ENCODE measurements around the gene BEGAIN.
"Not testable (repeated sequence)": the region's sequence is repeated elsewhere in the genome, so short reads cannot be mapped to it uniquely, and the experiment has no call there.

The BEGAIN gene

DNA sequence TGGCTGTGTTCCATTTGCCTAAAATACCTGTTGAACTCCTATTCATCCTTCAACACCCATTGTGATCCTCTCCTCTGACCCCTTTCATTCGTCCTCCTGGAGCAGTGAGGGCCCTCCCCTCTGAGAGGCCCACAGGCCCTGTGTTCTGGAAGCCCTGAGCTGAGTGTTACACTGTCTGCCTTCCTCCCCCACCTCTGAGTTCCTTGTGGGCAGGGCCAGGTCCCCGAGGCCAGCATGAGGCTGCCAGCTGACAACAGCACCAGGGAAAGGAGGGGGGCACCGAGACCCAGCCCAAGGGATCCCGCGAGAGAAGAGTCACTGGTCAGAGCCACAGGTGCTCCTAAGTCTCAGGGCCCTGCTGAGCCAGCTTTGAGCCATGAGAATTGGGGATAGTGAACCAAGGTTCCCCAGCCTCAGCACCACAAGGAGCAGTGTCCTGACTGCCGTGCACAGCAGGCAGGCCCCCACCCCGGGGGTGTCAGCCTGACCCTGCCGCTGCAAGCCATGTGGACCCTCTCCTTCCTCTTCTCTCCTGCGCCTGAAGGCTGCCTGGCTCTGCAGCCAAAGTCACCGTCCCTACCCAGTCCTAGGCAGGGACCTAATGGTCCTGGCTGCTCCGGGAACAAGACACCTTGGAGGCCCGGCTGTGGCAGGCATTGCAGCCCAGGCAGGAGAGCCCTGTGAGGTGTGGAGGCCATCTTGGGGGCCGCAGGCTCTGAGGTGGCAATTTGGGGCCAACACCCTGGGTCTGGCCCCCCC lies 52.5 kb downstream of the BEGAIN start:
- peak; percentile 24 for DNase-seq

DNA sequence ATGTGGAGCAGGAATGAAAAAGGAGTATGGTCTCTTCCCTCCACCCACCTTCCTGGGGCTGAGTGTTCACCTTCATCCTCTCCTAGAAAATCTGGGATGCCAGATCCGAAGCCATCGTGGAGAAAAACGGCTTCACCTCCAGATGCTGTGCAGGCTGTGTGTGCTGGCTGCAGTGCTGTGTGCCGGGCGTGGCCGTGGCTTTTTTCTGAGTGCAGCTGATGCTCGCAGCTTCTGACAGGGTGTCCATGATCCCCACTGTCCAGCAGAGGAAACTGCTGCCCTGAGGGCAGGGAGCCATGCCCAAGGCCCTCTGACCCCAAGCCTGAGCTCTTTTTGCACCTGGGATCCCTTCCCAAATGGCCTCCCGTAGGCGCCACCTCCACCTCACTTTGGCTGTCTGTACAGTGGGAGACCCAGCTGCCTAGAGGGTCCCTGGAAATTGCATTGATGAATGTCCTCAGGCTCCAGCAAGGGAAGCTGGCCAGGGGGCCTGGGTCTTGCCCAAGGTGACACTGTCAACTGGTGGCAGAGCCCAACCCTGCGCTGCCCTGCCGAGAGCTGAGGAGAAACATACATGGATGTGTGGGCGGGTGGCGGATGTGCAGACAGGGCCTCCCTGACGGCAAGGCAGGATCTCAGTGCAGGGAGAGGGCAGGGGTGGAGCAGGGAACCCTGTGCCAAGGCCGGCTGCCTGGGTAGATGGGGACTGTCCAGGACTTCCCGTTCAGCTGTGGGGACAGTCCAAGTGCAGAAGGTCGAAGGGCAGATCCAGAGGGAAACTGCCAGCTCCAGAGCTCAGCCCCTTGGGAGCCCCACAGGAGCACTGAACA lies 53.3 kb downstream of the BEGAIN start:
- DNase-seq: peak; percentile 37

DNA sequence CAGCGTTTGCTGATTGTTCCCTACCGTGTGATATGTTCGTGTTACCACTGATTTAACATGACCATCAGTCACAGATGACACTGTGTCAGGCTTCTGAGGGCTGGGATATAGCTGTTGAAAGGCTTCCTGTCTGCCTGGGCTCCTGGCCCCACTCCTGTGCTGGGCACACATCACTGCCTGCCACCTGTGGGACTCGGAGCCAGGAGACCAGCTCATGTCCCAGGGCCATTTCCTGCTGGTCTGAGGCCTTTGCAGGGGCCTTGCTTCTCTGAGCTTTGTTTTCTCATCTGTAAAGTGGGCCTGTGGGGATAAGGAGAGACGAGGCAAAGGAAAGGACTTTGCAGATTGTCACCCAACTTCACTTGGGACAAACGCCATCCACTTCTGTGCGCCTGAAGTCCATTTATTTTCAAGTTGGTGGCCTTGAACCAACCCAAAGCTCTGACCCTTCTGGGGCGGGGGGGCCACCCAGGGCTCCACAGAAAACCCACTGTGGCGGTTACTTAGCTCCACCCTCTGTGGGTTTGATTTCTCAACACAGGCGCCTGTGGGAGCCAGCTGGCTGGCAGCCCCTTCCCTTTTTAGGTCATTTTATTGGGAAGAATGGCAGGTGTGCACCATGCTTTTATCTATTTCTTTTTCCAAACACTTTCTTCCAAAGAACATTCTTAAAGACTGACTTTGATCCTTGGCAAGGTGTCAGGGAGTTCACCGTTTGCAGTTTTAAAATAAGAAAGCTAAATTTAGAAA lies 54.1 kb downstream of the BEGAIN start:
- peak; percentile 36 for DNase-seq

DNA sequence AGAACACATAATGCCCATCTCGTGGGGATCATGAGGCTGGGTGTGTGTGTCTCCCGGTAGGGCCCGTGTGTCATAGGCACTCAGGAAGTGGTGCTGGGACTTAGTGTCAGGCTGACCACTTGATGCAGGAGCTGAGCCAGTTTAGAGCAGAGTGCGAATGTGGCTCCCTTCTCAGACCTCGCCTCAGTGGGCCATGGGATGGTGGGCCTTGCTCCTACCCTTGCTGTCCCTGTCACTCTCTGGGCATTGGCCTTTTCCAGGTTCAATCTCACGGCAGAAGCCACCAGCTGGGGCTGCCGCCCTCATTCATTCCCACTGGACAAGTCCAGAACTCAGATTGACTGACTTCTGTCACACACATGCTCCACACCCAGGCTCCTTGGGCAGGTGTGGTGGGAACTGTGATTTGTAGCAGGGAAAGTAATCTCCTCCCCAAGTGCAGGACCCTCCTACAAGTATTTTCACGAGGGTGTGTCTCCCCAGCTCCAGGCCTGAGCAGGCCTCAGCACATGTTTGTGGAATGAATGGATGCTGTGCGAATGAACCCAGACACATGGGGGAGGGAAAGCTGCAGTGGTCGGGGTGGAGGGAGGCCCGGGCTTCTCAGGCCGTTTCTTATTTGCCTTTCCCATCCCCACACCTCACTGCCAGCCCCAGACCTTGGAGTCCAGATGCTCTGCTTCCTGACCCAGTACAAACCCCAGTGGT lies 54.9 kb downstream of the BEGAIN start:
- DNase-seq: peak; percentile 26

DNA sequence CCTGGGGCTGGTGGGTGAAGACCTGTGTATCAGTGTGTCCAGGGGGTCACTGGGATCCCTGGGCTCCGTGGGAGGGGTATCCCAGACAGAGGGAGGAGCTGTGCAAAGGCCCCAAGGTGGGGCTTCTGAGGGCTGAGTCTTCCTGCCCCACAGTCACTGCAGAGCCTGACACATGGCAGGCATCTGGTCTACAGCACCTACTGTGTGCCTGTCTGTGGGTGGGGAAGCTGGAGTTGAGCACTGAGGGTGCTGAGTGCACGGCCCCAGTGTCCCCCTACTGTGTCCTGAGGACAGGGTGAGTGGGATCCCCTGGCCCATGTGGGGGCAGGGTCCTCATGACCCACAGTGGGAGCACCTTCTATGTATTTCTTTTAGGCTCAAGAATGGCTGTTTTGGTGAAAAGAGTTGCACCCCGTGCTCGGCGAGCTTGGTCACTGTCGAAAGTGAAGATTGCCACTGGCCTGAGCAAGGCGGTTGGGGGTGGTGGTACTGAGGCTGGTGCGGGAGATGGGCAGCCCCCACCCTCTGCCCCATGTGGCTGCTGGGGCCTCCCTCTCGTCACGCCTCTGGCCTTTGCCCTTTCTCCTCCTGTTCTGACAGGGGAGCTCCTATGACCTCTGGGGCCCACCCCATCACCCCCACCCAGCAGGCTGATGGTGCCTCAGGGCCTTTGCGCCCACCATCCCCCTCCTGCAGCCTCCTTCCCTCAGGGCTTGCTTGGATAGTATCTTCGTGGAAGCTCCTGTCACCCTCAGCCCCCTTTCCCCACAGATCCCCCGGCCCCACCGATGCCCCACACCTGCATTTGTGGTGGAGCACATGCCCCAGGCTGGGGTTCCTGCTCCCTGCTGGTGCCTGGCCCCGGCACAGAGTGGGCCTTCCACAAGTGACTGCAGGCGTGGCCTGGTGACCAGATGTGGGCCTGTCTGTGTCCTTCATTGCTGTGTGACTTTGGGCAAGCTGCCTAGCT lies 55.8 kb downstream of the BEGAIN start:
- peak; percentile 25 for DNase-seq

DNA sequence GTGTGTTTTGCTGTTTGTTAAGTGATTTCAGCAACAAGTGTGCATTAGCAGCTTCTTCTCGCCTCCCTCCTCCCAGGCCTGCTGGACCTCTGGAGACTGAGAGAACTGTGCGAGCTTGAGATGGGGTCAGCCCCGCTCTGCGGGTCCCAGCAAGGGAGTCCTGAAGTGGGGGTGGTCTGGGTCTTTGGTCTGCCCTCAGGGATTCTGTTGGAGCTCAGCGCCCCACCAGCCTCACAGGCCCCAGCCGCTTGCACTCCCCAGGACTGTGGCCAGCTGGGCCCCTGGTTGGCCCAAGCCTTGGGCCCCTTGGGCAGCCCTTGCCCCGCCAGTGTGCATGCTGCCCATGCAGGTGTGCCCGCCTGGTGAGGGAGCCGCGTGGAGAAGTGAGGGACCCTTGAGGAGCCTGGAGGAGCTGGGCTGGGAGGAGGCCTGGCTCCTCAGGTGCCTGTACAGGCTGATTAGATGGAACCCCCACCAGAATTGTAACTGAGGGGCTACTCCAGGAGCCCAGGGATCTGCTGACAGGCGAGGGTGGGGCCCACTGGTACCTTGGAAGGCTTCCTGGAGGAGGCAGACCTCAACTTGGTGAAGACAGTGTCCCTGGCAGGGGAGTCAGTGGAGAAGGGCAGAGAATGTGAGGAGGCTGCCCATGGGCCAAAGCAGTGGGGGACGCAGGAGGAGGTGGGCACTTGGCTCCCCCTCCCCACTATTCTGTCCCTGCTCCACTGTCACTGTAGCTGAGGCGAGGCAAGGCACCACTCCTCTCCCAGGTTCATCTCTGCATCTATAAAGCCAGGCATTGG lies 56.7 kb downstream of the BEGAIN start:
- DNase-seq: peak; percentile 18

DNA sequence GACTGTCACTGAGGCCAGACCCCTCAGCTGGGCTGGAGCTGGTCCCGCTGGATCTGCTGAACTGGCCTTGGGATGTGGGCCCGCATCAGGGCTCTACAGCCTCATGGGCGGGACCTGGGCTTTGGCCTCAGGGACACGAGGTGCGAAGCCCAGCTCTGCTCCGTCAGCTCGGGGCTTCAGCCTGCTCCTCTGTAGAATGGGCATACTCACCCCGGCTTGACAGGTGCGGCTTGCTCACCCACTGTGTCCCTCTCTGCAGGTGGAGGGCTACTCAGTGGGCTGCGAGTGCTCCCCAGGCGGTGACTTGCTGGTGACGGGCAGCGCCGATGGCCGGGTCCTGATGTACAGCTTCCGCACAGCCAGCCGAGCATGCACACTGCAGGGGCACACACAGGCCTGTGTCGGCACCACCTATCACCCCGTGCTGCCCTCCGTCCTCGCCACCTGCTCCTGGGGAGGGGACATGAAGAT lies 57.6 kb downstream of the BEGAIN start:
- DNase-seq: no peak

DNA sequence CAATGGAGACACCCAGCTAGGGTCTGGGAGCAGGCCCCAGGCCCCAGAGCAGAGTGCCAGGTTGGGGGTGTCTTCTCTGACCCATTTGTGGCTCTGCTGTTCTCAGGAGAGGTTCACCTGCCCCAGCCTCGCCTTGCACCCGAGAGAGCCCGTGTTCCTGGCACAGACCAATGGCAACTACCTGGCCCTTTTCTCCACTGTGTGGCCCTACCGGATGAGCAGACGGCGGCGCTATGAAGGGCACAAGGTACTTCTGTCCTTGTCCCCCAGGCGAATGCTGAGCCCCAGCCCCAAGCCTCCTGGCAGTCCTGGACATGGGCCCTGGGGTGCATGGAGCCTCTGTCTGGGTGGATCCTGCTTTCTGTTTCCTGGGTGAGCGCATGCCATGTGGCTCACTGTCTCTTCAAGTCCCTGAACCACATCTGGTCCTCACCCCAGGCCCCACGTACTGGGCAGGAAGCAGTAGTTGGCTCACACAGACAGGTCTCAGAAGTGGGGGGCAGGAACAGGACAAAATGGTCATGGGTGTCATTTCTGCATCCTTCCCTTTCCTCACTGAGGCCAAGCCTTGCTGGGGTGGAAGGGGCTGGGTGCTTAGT lies 58.2 kb downstream of the BEGAIN start:
- DNase-seq: peak; percentile 19

DNA sequence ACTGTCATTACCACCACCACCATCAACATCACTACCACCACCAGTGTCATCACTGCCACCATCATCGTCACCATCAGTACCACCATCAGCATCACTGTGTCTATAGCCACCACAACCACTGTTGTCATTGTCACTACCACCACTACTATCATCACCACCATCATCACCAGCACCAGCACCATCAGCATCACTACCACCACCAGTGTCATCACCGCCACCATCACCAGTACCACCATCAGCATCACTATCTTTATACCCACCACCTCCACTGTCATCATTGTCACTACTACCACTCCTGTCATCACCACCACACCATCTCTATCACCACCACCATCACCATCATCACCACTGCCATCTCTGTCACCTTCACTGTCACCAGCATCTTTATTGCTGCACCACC lies 60.6 kb downstream of the BEGAIN start:
- no peak for DNase-seq

DNA sequence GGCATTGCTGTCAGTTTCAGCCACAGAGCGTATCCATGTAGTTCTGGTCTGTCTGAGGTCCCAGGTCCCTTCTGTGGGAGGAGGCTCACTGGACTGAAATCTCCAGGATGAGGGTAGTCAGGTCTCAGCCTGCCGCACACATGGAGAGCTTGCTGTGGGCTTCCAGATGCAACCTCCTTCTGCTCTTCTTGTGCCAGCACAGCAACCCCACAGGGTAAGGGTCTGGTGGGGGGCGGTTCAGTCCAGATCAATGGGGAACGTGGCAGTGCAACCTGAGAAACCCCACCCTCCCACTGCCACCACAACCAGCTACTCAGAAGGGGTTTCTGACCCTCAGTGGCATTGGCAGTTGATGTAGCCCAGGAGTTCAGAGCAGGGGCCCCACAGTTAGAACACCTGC lies 61.2 kb downstream of the BEGAIN start:
- no peak for DNase-seq

DNA sequence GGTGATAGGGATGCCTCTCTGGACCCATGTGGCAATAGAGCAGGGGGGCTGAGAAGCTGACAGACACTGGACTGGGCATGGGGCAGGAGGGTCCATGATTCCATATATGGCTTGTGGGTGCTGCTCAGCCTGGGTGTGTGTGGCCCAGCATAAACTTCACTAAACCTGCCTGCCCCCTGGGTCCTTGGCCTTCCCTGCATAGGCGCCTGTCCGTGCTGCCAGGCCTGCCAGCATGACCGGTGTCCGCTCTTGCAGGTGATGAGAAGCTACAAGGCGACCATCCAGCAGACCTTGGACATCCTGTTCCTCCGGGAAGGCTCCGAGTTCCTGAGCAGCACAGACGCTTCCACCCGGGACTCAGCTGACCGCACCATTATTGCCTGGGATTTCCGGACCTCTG lies 61.6 kb downstream of the BEGAIN start:
- DNase-seq: no peak

DNA sequence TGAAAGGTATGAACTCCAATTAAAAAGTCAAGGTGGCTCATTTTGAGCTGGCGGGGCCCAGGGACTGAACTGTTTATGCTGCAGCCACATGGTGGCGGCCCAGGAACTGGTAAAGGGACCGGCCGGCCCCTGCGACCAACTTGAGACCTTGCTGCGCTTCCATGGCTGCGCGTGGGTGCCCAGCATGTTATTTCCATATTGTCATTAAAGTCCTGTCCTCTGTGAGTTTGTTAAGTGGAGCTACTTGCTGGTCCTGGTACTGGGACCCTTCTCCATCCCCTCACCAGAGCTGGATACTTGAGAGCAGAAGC lies 62.3 kb downstream of the BEGAIN start:
- peak; percentile 66 for DNase-seq

DNA sequence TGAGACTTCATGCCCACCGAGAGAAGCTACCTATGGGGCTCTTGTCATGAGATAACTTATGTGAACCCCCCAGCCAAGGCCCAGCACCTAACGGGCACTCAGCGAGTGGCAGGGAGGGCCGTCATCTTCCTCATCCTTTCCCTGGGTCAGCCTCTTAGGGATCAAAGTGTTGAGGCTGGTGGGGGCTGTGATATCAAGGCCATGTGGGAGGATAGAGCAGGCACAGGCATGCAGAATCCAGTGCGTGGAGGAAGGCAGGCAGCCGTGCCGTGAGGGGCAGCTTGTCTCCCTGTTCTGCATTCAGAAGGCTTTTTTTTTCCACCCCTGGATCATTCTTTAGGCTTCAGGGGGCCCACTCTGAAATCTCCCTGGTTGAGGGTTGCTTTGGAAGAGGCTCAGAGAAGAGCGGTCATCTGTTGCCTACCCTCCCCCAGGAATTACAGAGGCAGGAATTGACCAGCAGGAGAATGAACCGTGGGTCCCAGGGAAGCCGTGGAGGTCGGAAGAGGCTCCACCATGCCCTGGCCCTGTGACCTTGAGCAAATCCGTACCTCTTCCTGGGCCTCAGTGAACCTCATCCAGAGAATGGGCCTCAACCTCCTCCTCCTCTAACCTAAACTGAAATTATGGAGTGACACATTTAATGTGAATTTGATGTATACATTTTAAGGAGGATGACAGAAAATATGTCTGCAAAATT lies 62.8 kb downstream of the BEGAIN start:
- no peak for DNase-seq

DNA sequence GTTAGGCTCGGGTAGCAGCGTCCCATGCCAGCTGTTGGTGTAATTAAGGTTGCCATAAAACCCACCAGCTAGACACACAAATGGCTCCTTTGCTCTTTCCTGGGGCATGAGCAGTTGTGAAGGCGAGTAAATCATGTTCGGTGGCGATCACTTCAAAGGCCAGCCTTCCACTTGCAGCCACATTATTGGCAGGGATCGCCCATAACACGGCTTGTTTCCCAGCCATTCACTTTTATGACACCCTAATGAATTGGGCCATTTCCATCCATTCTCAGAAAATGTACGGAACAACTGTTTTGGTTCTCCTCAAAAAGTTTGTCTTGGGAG lies 63.4 kb downstream of the BEGAIN start:
- DNase-seq: no peak

DNA sequence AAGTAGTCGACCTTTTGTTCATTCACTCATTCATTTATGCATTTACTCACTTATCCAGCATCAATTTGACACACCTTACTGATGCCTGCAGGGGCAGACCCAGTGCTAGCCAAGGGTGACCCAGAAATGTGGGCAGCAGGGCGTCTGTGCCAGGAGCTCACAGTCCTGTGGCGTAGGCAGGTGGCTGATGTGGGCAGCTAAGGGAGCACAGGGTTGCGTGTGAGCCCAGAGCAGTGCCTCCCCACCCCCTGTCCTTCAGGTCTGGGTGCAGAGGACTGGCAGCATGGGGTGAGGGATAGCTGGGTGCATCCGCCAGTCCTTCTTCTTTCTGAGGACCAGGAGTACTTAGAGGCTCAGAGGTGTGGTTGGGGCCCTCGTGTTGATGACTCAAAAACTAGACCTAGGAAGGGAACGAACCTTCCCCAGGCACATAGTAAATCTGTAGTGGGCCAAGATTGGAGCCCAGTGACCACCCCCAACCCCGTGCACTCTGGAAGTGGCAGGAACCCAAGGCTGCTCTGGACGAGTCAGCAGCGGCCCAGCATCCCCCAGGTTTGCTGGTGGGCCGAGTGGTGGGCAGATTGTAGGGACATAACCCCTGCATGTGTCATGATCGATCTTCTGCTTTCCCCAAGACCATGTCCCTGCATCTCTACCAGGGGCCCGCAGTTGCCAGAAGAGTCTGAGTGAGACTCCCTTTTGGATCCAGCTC lies 63.9 kb downstream of the BEGAIN start:
- no peak for DNase-seq

DNA sequence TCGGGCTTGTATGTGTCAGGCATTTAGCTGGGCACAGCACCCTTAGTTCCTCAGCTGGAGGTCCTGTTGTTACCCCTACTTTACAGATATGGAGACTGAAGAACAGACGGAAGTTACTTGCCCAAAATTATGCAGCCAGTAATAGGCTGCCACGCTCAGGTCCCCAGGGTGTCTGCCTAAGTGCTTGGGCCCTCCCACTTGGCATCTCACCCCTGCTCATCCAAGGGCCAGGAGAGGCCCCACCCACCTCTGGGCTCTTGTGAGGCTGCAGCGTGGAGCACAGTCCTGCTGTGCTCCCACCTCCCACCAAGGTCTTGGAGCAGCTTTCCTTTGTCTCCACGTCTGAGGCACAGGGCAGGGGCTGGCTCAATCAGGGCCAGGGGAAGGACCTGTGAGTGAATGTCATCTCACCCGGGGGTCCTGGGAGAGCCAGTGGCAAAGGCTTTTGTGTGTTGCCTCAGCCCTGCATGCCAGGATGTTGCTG lies 64.6 kb downstream of the BEGAIN start:
- peak; percentile 41 for DNase-seq

DNA sequence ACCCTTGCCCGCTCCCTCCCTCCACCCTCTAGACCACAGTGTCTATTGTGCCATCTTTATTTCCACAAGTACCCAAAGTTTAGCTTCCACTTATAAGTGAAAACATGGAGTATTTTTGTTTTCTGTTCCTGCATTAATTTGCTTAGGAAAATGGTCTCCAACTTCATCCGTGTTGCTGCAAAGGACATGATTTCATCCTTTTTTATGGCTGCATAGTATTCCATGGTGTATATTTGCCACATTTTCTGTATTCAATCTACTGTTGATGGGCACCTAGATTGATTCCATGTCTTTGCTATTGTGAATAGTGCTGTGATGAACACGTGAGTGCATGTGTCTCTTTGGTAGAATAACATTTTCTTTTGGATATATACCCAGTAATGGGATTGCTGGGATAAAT lies 81.2 kb downstream of the BEGAIN start:
- DNase-seq: not testable (repeated sequence)

DNA sequence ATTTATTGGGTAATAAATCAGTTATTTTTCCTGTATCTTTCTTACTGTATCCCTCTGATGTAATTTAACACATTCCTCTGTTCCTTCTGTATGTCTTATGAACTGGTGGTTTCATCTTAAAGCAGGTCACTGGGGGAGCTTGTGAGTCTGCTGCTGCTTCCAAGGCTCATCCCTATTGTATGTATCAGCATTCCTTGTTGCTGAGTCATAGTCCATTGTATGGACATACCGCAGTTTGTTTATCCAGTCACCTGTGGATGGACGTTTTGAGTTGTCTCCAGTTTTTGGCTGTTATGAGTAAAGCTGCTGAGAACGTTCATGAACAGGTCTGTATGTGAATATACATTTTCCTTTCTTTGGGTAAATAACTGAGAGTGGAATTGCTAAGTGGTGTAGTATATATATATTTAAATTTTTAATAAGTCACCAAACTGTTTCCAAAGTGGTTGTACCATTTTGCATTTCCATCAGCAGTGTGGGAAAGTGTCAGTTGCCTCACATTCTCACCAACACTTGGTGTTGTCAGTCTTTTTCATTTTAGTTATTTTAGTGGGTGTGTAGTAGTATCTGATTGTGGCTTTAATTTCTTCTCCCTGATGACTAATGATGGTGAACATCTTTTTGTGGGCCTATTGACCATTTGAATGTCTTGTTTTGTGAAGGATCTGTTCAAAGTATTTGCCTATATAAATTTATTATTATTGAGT lies 82.7 kb downstream of the BEGAIN start:
- no peak for DNase-seq
